Colonic mucosa (tissue), 4 donors: ENCODE measurements around the gene FAM222A. TPM values are rescaled to one million over a fixed set of nuclear protein-coding genes. Genes with fewer than 3 reads are reported as not detected.

Experiments
- DNase-seq: peaks from one replicate; pipeline ENCODE4 v3.0.0-alpha.2; 2020
- H3K27ac ChIP-seq: fragments of 200-600 bp; one replicate; pipeline ENCODE4 v1.8.0; 2021
- H3K27me3 ChIP-seq: fragments of 200-600 bp; one replicate; pipeline ENCODE4 v1.8.0; 2021
- H3K36me3 ChIP-seq: fragments of 200-600 bp; one replicate; pipeline ENCODE4 v1.8.0; 2021
- H3K4me1 ChIP-seq: fragments of 200-600 bp; one replicate; pipeline ENCODE4 v1.8.0; 2021; ENCODE audit warnings: mild to moderate bottlenecking
- H3K4me3 ChIP-seq: fragments of 200-600 bp; one replicate; pipeline ENCODE4 v1.8.0; 2021
- H3K9ac ChIP-seq, 2 donors: one replicate each; pipeline ENCODE4 v1.7.0; 2013; ENCODE audit warnings: control low read depth in 2 of 2, low read depth in 2 of 2, low read length in 2 of 2
- H3K9me3 ChIP-seq: fragments of 200-600 bp; one replicate; pipeline ENCODE4 v1.8.0; 2021
- intact Hi-C: fragments of 100-400 bp; cut with DNase I; formaldehyde crosslinking; loops from one replicate; pipeline ENCODE4 v1.14.1; 2022
- total RNA-seq, 2 donors: library from RNA; stranded (reverse); fragmentation: NEBNext Ultra II Directional in 1 of 2; extraction: Animal tissue kit (Norgen Biotek cat#: 25700) in 1 of 2; gene quantifications; one replicate each; pipeline ENCODE4 v1.2.1, GENCODE V29; 2021
- TF ChIP-seq, protein P1 (sequence below): fragments of 200-600 bp; IDR thresholded peaks from one replicate; pipeline ENCODE4 v1.8.0; 2022; ENCODE audit warnings: antibody characterized with exemption, mild to moderate bottlenecking
- donor health status: healthy.
- donor health status: DM: no; HTN: no; CAD: no.
- donor health status: DM: no; HTN: no; CAD: no.

The FAM222A gene
- total RNA-seq, 2 donors from 2014 or later = 3.9 to 5.5 TPM

DNA sequence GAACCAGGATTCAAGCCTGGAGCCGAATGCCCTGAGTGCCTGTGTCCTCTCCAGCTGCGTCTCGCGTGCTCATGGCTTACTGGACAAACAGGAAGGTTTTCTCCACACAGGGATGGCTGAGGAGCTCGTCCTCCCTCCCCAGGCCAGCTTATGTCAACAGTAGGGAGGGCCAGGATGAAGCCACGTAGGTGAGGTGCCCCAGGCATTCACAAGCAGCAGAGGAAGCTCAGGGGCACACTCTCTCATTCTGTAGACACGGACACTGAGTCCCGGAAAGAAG is 70.3 kb downstream of the FAM222A start:
- DNase-seq = no peak
- Histone ChIP-seq H3K27ac (no peak overlapping the region), H3K9me3 (no peaks in the 10 kb centered on the region), H3K4me1 (no peaks in the 10 kb centered on the region), H3K9ac (no peak overlapping the region), H3K4me3 (no peak overlapping the region), H3K27me3 (no peaks in the 10 kb centered on the region), H3K36me3 (no peaks in the 10 kb centered on the region)
- intact Hi-C loops = no loop called here
- TF ChIP-seq, protein P1, sequence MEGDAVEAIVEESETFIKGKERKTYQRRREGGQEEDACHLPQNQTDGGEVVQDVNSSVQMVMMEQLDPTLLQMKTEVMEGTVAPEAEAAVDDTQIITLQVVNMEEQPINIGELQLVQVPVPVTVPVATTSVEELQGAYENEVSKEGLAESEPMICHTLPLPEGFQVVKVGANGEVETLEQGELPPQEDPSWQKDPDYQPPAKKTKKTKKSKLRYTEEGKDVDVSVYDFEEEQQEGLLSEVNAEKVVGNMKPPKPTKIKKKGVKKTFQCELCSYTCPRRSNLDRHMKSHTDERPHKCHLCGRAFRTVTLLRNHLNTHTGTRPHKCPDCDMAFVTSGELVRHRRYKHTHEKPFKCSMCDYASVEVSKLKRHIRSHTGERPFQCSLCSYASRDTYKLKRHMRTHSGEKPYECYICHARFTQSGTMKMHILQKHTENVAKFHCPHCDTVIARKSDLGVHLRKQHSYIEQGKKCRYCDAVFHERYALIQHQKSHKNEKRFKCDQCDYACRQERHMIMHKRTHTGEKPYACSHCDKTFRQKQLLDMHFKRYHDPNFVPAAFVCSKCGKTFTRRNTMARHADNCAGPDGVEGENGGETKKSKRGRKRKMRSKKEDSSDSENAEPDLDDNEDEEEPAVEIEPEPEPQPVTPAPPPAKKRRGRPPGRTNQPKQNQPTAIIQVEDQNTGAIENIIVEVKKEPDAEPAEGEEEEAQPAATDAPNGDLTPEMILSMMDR = no peak

DNA sequence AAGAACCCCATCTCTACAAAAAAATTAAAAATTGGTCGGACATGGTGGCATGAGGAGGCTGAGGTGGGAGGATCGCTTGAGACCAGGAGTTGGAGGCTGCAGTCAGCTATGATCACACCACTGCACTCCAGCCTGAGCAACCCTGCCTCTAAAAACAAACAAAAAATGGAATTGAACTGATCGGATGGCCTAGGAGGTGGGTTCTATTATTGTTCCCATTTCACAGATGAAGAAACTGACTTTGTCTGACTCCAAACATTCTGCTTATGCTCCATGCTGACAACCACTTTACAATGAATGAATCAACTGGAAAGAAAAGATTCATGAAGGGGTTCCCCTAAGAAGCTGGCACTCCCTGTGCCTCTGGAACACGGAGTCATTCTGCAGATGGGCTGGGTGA is 72.2 kb downstream of the FAM222A start:
- Histone ChIP-seq H3K27ac (no peak overlapping the region), H3K4me1 (no peaks in the 10 kb centered on the region), H3K4me3 (no peak overlapping the region), H3K27me3 (no peaks in the 10 kb centered on the region), H3K9ac (no peak overlapping the region), H3K36me3 (no peaks in the 10 kb centered on the region), H3K9me3 (no peaks in the 10 kb centered on the region)
- DNase-seq = no peak
- intact Hi-C loops = no loop called here
- TF ChIP-seq, protein P1 = no peak

DNA sequence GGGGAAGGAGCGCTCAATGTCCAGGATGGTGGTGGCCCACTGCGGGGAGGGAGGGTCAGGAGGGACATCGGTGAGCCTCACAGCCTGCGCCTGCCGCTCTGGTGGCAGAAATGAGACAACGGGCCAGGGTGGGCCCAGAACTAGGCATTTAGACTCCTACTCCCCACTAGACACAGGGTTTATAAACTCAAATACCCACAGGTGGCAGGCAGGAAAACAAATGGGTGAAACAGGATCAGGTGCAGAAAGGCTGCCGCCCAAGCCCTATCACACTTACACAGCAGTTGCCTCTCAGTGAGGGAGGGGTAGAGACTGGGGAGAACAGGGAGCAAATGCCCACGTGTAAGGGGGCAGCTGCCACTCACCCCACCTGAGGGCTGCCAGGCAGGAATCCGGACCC is 73.2 kb downstream of the FAM222A start:
- Histone ChIP-seq H3K4me3 (no peak overlapping the region), H3K9ac (no peak overlapping the region)
- TF ChIP-seq, protein P1 = no peak

DNA sequence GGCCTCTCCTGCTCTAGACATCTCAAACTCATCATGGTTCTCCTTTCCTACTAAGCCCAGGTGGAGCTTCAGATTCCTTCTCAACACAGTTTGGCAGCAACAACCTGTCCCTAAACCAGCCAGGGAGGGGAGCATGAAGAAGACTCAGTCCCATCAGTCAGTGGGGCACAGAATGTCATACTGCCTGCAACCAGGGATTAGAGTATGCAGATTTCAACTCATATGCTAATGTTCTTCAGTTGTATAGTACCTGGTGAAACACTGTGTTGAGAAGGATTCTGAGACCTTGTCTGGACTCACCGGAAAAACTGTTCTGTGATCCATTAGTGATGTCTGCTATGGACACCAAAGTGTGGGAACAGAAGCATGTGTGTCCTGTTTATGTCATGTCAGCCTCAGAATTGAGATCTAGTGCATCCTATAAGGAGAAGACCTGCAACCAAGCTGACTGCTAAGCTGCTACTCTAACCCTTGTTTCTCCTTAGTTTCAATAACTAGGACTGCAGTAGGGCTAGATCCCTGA is 76.0 kb downstream of the FAM222A start:
- TF ChIP-seq, protein P1 = no peak
- Histone ChIP-seq H3K4me1 (no peaks in the 10 kb centered on the region), H3K4me3 (no peak overlapping the region), H3K9ac (no peak overlapping the region), H3K36me3 (no peaks in the 10 kb centered on the region), H3K9me3 (no peaks in the 10 kb centered on the region), H3K27me3 (no peaks in the 10 kb centered on the region), H3K27ac (no peak overlapping the region)
- intact Hi-C loops = no loop called here
- no peak for DNase-seq

More for the DNA sequence above, 73.2 kb downstream of the FAM222A start:
- Histone ChIP-seq H3K27ac (no peak overlapping the region), H3K36me3 (no peaks in the 10 kb centered on the region), H3K9me3 (no peaks in the 10 kb centered on the region), H3K27me3 (no peaks in the 10 kb centered on the region), H3K4me1 (no peaks in the 10 kb centered on the region)
- DNase-seq = no peak
- intact Hi-C loops = no loop called here

DNA sequence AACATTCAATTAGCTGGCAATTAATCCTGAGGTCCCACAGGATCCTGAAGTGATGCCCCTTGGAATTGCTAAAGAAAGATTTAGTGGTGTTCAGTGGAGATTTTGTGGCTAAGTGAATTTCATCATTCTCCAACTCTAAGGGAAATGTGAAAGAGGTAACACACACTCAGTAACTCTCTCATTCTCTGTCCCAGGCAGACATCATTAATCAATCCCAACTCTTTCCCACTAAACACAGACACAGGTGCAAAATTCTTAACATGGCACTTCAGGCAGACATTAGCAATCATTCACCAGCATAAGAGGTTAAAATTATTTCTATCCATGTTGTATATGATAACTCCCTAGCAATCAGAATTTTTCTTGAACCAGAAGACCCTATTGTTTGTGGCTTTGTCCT is 79.4 kb downstream of the FAM222A start:
- H3K9me3 ChIP-seq = no peaks in the 10 kb centered on the region
- H3K4me3 ChIP-seq = no peak overlapping the region
- H3K36me3 ChIP-seq = no peaks in the 10 kb centered on the region
- H3K9ac ChIP-seq = no peak overlapping the region
- no peaks in the 10 kb centered on the region for H3K4me1 ChIP-seq
- no peak overlapping the region for H3K27ac ChIP-seq
- intact Hi-C loops = no loop called here
- TF ChIP-seq, protein P1 = no peak
- no peaks in the 10 kb centered on the region for H3K27me3 ChIP-seq
- DNase-seq = no peak

DNA sequence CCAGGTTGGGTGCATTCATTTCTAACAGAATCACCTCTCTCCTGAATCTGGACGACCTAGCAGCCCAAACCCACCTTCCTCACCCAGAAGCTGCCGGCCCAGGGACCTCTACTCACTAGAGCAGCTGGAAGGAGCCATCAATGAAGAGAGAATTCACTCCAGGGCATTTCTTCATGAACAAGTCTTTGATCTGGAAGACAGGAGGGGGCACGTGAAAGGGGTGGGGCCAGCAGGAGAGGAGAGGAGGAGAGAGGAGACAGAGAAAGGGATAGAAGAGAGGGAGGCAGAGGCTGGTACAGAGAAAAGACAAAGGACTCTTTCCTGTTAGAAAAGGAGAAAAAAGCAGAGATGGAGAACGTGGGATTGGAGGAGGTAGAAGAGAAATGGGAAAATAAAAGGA is 79.8 kb downstream of the FAM222A start:
- no peak overlapping the region for H3K27ac ChIP-seq
- H3K36me3 ChIP-seq = no peaks in the 10 kb centered on the region
- no peak overlapping the region for H3K9ac ChIP-seq
- no peak for DNase-seq
- H3K27me3 ChIP-seq = no peaks in the 10 kb centered on the region
- H3K4me1 ChIP-seq = no peaks in the 10 kb centered on the region
- H3K9me3 ChIP-seq = no peaks in the 10 kb centered on the region
- intact Hi-C loops = no loop called here
- no peak overlapping the region for H3K4me3 ChIP-seq
- TF ChIP-seq, protein P1 = no peak
